Breast epithelium (tissue), 3 donors: ENCODE measurements around the gene PHACTR4.
"Not testable (repeated sequence)": the region's sequence is repeated elsewhere in the genome, so short reads cannot be mapped to it uniquely, and the experiment has no call there.

Experiments
- CTCF ChIP-seq, 3 donors: fragments of 450-650 bp; IDR thresholded peaks; one replicate each; pipeline ENCODE4 v1.5.1; 2016 to 2017; ENCODE audit warnings: antibody characterized with exemption in 3 of 3, mild to moderate bottlenecking in 3 of 3, moderate library complexity in 3 of 3
- POLR2A ChIP-seq: fragments of 450-650 bp; IDR thresholded peaks from one replicate; pipeline ENCODE4 v1.6.1; 2016; ENCODE audit warnings: antibody characterized with exemption, mild to moderate bottlenecking, moderate library complexity
- POLR2AphosphoS5 ChIP-seq, 3 donors: sonication (generic); formaldehyde crosslinking; IDR thresholded peaks; one replicate each; pipeline ENCODE4 v1.6.1; 2017; ENCODE audit warnings: antibody characterized with exemption in 3 of 3

DNA sequence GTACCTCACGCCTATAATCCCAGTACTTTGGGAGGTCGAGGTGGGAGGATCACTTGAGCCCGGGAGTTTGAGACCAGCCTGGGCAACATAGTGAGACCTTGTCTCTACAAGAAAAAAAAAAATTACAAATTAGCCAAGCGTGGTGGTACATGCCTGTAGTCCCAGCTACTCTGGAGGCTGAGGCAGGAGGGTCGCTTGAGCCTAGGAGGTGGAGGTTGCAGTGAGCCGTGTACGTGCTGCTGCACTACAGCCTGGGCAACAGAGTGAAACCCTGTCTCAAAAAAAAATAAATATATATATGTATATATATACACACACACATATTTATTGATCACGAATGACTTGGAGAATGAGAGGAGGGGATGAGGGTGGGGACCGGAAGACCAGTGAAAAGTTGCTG, 153.0 kb downstream of the PHACTR4 start:
- TF ChIP-seq CTCF (IDR thresholded peaks at IDR 0.05); POLR2A; POLR2AphosphoS5 (IDR thresholded peaks at IDR 0.05): not testable (repeated sequence)
